Kidney (tissue), 14 donors: Measurements from ENCODE around the gene MAML2. TPM values are rescaled to one million over a fixed set of nuclear protein-coding genes. Genes with fewer than 3 reads are reported as not detected.

ENCODE experiments used
- DNase-seq, 5 donors: peaks; one replicate each; pipeline ENCODE4 v3.0.0-alpha.2; 2013 to 2020
- FAIRE-seq: peaks from 2 replicates; lab custom pipeline; 2012; peaks lifted over from hg19 to GRCh38; lab: Jason Lieb, UNC
- H3K27ac ChIP-seq, 2 donors: one replicate each; pipeline ENCODE4 v1.7.0; 2013; ENCODE audit warnings: low read depth in 2 of 2, low read length in 2 of 2, inconsistent platforms in 1 of 2
- H3K27me3 ChIP-seq: one replicate; pipeline ENCODE4 v1.7.1; 2013; ENCODE audit warnings: low read length, inconsistent platforms; ENCODE audit not compliant: control insufficient read depth, insufficient read depth
- H3K36me3 ChIP-seq, 3 donors: one replicate each; pipeline versions ENCODE4 v1.7.0 to v1.7.1; 2013; ENCODE audit warnings: low read length in 3 of 3, control low read depth in 1 of 3, inconsistent platforms in 1 of 3; ENCODE audit not compliant: insufficient read depth in 3 of 3, control insufficient read depth in 2 of 3
- H3K4me1 ChIP-seq, 3 donors: one replicate each; pipeline versions ENCODE4 v1.7.0 to v1.7.1; 2013; ENCODE audit warnings: low read length in 3 of 3, inconsistent platforms in 1 of 3, low read depth in 1 of 3; ENCODE audit not compliant: control insufficient read depth in 2 of 3, insufficient read depth in 2 of 3
- H3K4me3 ChIP-seq, 3 donors: one replicate each; pipeline versions ENCODE4 v1.7.0 to v1.8.1; 2013; ENCODE audit warnings: low read length in 3 of 3, control low read depth in 1 of 3, inconsistent platforms in 1 of 3
- H3K9ac ChIP-seq, 3 donors: one replicate each; pipeline versions ENCODE4 v1.7.0 to v1.7.1; 2013; ENCODE audit warnings: low read length in 3 of 3, control low read depth in 1 of 3, inconsistent platforms in 1 of 3
- H3K9me3 ChIP-seq, 3 donors: one replicate each; pipeline versions ENCODE4 v1.7.0 to v1.7.1; 2013; ENCODE audit warnings: low read length in 3 of 3, control low read depth in 1 of 3, inconsistent platforms in 1 of 3; ENCODE audit not compliant: control insufficient read depth in 2 of 3, insufficient read depth in 1 of 3
- intact Hi-C: fragments of 100-400 bp; cut with DNase I; formaldehyde crosslinking; loops from one replicate; pipeline ENCODE4 v1.11.1; 2022
- polyA plus RNA-seq: library from polyadenylated mRNA; stranded (reverse); fragments of 350-450 nt; fragmentation: Illumina TruSeq; extraction: RNeasy Lipid Tissue Mini Kit (QIAGEN cat#74804); gene quantifications from one replicate; pipeline ENCODE4 v1.2.3, GENCODE V29; 2014; ENCODE audit warnings: low read depth, low replicate concordance; ENCODE audit not compliant: insufficient read depth
- total RNA-seq: library from RNA; stranded (reverse); fragmentation: NEBNext Ultra II Directional; extraction: Animal tissue kit (Norgen Biotek cat#: 25700); gene quantifications from one replicate; pipeline ENCODE4 v1.2.1, GENCODE V29; 2021
- TF ChIP-seq, protein P1 (sequence below): IDR thresholded peaks from 3 replicates; pipeline ENCODE4 v1.5.1; 2012; ENCODE audit warnings: mild to moderate bottlenecking, moderate library complexity, borderline replicate concordance; ENCODE audit not compliant: insufficient read depth; ENCODE audit errors: extremely low read depth
- donor health status: control.
- donor health status: control.
- donor health status: control.
- donor health status: control.
- donor health status: control.
- donor health status: DM: yes; HTN: yes; CAD: no.
- donor health status: Normal renal cell carcinoma (clear cell type).

Gene MAML2
- total and polyA plus RNA-seq, 2 donors from 2014 or later: 4.9 to 32.3 TPM

DNA sequence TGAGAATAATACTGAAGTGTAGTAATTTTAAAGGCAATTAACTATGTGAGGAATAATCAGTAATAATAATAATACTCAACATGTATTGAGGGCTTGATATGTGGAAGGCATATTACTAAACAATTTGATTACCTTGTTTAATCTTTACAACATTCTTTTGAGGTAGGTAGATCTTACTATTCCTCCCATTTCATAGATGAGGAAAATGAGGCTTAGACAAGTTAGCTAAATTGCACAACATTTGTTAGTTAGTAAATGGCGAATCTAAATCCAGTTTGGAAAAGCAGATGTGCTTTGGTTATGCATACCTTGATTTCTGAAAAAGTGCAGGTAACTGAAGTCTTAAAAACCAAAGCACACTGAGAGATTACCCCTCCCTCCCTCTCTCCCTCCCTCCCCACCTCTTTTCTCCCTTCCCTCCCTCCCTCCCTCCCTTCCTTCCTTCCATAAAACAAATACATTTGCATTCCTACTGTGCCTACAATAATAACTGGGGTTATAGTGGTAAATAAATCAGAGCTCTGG, 326.0 kb downstream of the MAML2 start:
- TF ChIP-seq, protein P1, sequence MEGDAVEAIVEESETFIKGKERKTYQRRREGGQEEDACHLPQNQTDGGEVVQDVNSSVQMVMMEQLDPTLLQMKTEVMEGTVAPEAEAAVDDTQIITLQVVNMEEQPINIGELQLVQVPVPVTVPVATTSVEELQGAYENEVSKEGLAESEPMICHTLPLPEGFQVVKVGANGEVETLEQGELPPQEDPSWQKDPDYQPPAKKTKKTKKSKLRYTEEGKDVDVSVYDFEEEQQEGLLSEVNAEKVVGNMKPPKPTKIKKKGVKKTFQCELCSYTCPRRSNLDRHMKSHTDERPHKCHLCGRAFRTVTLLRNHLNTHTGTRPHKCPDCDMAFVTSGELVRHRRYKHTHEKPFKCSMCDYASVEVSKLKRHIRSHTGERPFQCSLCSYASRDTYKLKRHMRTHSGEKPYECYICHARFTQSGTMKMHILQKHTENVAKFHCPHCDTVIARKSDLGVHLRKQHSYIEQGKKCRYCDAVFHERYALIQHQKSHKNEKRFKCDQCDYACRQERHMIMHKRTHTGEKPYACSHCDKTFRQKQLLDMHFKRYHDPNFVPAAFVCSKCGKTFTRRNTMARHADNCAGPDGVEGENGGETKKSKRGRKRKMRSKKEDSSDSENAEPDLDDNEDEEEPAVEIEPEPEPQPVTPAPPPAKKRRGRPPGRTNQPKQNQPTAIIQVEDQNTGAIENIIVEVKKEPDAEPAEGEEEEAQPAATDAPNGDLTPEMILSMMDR: no peak
- Histone ChIP-seq H3K27me3 (no peaks in the 10 kb centered on the region), H3K4me1 (peaks cover 0 to 17% (median 8%) of the 10 kb centered on the region in 3 donors), H3K27ac (no peak overlapping the region), H3K9me3 (no peaks in the 10 kb centered on the region), H3K36me3 (no peaks in the 10 kb centered on the region), H3K9ac (no peak overlapping the region), H3K4me3 (no peak overlapping the region)
- no peak for FAIRE-seq
- DNase-seq: peak in 2 of 5 donors; percentile 36 to 69
- intact Hi-C loops: no loop called here

DNA sequence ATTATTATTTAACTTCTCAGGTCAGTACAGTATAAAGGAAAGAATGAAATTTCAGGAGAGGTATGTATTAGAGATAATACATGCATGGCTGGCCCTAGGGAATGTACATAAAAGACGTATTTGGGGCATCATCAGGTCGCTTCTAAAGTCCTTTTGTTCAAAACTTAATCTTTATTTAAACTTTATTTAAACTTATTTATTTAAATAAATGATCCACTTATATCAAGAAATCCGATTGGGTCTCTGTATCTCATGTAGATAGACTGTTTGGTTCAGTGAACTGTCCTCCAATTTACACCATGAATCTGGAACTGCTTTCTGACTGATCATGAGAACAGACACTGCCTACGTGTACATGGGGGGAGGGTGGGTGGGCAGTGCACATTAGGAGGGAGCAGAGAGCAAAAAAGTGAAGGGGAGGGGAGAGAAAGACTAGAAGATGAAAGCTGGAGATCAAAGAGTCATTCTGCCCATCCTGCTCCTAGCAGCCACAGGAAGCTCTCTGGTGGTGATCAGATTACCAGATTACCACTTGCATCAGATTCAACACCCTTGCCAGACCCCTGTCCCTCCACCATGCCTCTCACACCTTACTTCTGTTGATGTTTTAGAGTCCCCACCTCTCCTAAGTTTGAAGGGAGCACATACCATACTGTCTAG, 327.0 kb downstream of the MAML2 start:
- H3K27ac ChIP-seq: no peak overlapping the region
- DNase-seq (peak in 3 of 5 donors; percentile 49 to 64 (median 61)), FAIRE-seq (no peak)
- H3K9me3 ChIP-seq: no peaks in the 10 kb centered on the region
- TF ChIP-seq, protein P1: no peak
- no peak overlapping the region for H3K9ac ChIP-seq
- no peak overlapping the region for H3K4me3 ChIP-seq
- H3K36me3 ChIP-seq: no peaks in the 10 kb centered on the region
- peaks cover 0 to 17% (median 9%) of the 10 kb centered on the region in 3 donors for H3K4me1 ChIP-seq
- no peaks in the 10 kb centered on the region for H3K27me3 ChIP-seq
- intact Hi-C loops: no loop called here

DNA sequence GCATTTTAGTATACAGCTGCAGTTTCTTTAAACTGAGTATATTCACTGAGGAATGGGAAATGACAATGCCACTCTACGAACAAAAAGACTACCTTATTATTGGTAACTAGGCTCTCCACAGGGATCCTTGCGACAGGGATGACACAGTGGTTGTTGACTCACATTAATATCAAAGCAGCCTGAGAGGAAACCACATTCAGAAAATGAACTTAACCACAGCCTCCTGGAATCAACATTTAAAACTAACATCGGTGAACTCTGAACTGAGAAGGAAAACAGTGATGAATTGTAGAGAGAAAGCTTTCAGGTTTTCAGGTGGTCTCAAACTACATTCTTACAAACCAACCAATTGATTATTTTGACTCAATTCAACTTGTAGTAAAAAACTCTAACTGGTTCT, 328.8 kb downstream of the MAML2 start:
- TF ChIP-seq, protein P1: no peak
- Histone ChIP-seq H3K27me3 (no peaks in the 10 kb centered on the region), H3K36me3 (no peaks in the 10 kb centered on the region), H3K4me3 (no peak overlapping the region), H3K4me1 (peaks cover 0 to 17% (median 9%) of the 10 kb centered on the region in 3 donors), H3K9me3 (no peaks in the 10 kb centered on the region), H3K27ac (no peak overlapping the region), H3K9ac (no peak overlapping the region)
- FAIRE-seq: no peak
- DNase-seq: no peak
- intact Hi-C loops: no loop called here
